Stomach smooth muscle (tissue), 2 donors: ENCODE results near the gene PSMB7.

ENCODE experiments used
- H3K27ac ChIP-seq: one replicate; pipeline ENCODE4 v1.7.0; 2013; ENCODE audit warnings: mild to moderate bottlenecking, low read length, inconsistent platforms
- H3K27me3 ChIP-seq, 2 donors: one replicate each; pipeline ENCODE4 v1.7.0; 2013; ENCODE audit warnings: low read length in 2 of 2; ENCODE audit not compliant: insufficient read depth in 2 of 2, control insufficient read depth in 1 of 2
- H3K36me3 ChIP-seq, 2 donors: one replicate each; pipeline ENCODE4 v1.7.0; 2013; ENCODE audit warnings: low read length in 2 of 2; ENCODE audit not compliant: control insufficient read depth in 2 of 2, insufficient read depth in 2 of 2
- H3K4me1 ChIP-seq: one replicate; pipeline ENCODE4 v1.7.0; 2013; ENCODE audit warnings: low read length; ENCODE audit not compliant: control insufficient read depth, insufficient read depth
- H3K4me3 ChIP-seq, 2 donors: one replicate each; pipeline ENCODE4 v1.7.0; 2013; ENCODE audit warnings: low read length in 2 of 2
- H3K9ac ChIP-seq, 2 donors: one replicate each; pipeline ENCODE4 v1.7.0; 2013; ENCODE audit warnings: low read length in 2 of 2, mild to moderate bottlenecking in 1 of 2
- H3K9me3 ChIP-seq, 2 donors: one replicate each; pipeline ENCODE4 v1.7.0; 2013; ENCODE audit warnings: low read length in 2 of 2; ENCODE audit not compliant: control insufficient read depth in 2 of 2
- donor health status: healthy.
- donor health status: Pancreatic carcinoma.

PSMB7 gene

DNA sequence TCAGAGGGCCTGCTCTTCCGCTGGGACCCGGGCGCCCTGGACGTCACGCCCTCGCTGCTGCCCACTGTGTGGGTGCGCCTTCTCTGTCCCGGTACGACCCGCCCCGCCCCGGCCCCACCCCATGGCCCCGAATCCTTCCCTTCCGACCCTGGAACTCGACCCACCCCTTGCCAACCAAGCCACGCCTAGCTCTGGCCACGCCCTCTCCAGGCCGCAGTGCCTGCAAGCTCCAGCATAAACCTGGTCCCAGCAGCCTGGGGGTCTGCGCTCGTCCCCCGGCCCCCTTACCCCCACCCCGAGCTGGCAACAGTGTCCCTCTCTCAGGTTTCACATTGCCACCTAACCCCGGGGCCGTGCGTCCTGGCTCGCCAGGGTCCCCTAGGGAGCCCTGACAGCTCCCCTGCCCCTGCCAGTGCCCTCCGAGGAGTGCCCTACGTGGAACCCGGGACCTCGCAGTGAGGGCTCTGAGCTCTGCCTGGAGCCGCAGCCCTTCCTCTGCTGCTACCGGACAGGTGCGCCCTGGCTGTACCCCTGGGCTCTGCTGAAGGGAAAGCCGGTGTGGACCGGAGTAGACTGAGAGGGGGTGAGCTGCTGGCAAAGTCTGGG is 38.4 kb upstream of the PSMB7 start:
- Histone ChIP-seq H3K27me3 (peaks cover 34 to 46% of the 10 kb centered on the region in 2 donors), H3K9me3 (no peaks in the 10 kb centered on the region), H3K36me3 (no peaks in the 10 kb centered on the region), H3K9ac (no peak overlapping the region), H3K4me3 (no peak overlapping the region), H3K27ac (no peak overlapping the region), H3K4me1 (peaks cover 5% of the 10 kb centered on the region)

DNA sequence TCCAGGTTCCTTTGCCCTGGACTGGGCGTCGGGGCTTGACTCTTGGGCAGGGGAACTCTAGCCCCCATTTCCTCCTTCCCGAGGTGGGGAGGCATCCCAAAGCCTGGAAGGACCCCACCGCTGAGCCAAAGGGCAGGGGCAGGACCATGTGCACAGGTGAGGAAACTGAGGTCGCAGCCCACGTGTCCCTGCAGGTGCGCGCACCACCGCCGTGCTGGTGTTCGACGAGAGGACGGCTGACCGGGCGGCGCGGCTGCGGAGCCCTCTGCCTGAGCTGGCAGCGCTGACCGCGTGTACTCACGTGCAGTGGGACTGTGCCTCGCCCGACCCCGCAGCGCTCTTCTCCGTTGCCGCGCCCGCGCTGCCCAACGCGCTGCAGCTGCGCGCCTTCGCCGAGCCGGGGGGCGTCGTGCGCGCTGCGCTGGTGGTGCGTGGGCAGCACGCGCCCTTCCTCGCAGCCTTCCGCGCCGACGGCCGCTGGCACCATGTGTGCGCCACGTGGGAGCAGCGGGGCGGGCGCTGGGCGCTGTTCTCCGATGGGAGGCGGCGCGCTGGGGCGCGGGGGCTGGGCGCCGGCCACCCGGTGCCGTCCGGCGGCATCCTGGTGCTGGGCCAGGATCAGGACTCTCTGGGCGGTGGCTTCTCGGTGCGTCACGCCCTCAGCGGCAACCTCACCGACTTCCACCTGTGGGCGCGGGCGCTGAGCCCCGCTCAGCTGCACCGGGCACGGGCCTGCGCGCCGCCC is 37.8 kb upstream of the PSMB7 start:
- Histone ChIP-seq H3K27ac (no peak overlapping the region), H3K4me1 (peaks cover 5% of the 10 kb centered on the region), H3K4me3 (no peak overlapping the region), H3K36me3 (no peaks in the 10 kb centered on the region), H3K9me3 (no peaks in the 10 kb centered on the region), H3K9ac (no peak overlapping the region), H3K27me3 (peaks cover 35 to 46% of the 10 kb centered on the region in 2 donors)

DNA sequence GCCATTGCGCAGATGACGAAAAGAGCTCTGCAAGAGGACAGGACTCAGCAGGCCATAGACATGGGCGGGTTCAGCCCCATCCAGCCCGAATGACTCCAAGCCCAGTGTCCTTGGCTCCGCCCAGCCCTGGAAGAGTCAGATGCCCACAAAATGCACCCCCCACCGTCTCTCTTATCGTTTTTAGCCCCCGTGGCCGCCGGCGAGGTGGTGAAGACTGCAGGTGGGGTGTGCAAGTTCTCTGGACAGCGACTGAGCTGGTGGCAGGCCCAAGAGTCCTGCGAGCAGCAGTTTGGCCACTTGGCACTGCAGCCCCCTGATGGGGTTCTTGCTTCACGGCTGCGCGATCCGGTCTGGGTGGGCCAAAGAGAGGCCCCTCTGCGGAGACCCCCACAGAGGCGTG is 37.1 kb upstream of the PSMB7 start:
- no peak overlapping the region for H3K27ac ChIP-seq
- no peak overlapping the region for H3K4me3 ChIP-seq
- H3K4me1 ChIP-seq: peaks cover 5% of the 10 kb centered on the region
- no peaks in the 10 kb centered on the region for H3K36me3 ChIP-seq
- H3K9me3 ChIP-seq: no peaks in the 10 kb centered on the region
- peaks cover 35 to 46% of the 10 kb centered on the region in 2 donors for H3K27me3 ChIP-seq
- no peak overlapping the region for H3K9ac ChIP-seq

DNA sequence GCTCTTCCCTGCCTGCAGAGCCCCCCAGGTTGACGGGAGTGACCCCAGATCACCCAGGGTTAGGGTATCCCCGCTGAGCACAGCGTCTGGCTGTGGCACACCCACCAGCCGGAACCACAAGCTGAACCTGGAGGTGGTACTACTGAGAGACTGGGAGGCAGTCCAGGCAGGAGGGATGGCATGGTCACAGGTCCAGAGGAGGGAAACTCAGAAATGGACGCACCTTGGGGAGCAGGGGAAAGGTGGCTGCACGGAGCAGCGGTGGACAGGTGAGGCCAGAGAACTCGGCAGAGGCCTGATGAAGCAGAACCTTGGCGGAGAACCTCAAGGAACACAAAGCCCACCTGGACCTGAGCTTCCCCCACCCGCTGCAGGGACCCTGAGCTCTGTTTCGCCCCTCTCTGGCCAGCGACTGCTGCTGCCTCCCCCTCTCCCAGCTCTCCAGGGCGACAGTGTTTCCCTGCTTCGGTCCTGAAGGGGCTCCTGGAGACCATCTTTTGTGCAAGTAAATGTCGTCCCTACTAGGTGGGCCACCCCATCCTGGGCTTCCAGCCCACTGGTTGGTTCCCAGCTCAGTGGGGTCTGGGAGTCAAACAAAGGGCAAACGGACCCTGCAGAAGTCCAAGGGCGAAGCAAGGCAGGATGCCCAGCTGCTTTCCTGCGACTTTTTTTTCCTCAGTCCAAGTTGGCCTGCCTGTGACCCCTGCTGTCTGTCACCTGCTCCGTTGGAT is 35.9 kb upstream of the PSMB7 start:
- Histone ChIP-seq H3K27ac (no peak overlapping the region), H3K27me3 (peaks cover 35 to 46% of the 10 kb centered on the region in 2 donors), H3K36me3 (no peaks in the 10 kb centered on the region), H3K9ac (no peak overlapping the region), H3K9me3 (no peaks in the 10 kb centered on the region), H3K4me1 (peaks cover 5% of the 10 kb centered on the region), H3K4me3 (no peak overlapping the region)

DNA sequence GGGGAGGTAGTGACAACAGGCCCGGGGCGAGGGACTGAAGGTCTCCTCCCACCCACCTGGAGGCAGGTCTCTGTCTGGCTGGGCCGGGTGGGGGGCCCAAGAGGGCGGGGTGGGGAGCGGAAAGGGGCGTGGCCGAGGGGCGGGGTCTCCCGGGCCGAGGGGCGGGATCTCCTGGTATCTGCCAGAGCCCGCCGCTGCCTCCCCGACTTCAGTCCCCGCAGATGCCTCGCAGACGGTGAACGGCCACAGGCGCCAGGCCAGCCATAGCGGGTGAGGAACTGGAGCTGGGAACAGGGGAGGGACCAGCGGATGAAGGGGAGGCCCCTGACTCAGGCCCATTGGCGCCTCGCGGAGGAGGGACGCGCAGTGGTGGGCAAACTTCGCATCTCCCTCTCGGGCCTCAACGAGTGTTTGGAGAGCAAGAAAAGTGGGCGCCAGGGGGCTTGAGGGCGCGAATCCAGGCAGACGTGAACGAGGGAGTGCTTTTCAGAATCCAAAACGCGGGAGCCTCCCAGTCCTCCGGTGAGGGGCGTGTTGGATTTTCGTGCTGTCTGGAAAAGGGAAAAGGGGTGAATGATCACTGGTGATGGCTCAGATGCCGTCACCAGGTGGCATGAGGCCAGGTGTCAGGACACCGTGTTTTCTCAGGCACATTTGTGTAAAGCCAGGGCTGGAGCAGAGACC is 35.1 kb upstream of the PSMB7 start, which contains the start of gene ADGRD2:
TSS of gene ADGRD2 (plus strand) at position 211 of the 684 bp plus-strand sequence. CDS start 1,216 bp downstream, outside the sequence.
- no peak within 1 kb of the TSS for H3K27ac ChIP-seq
- H3K9ac ChIP-seq: no peak within 1 kb of the TSS
- H3K4me1 ChIP-seq: peaks cover 5% of the 10 kb centered on the region
- H3K27me3 ChIP-seq: peaks cover 35 to 46% of the 10 kb centered on the region in 2 donors
- peak within 1 kb of the TSS; percentile 25 to 47 for H3K4me3 ChIP-seq
- no peaks in the 10 kb centered on the region for H3K9me3 ChIP-seq
- no peaks in the 10 kb centered on the region for H3K36me3 ChIP-seq

DNA sequence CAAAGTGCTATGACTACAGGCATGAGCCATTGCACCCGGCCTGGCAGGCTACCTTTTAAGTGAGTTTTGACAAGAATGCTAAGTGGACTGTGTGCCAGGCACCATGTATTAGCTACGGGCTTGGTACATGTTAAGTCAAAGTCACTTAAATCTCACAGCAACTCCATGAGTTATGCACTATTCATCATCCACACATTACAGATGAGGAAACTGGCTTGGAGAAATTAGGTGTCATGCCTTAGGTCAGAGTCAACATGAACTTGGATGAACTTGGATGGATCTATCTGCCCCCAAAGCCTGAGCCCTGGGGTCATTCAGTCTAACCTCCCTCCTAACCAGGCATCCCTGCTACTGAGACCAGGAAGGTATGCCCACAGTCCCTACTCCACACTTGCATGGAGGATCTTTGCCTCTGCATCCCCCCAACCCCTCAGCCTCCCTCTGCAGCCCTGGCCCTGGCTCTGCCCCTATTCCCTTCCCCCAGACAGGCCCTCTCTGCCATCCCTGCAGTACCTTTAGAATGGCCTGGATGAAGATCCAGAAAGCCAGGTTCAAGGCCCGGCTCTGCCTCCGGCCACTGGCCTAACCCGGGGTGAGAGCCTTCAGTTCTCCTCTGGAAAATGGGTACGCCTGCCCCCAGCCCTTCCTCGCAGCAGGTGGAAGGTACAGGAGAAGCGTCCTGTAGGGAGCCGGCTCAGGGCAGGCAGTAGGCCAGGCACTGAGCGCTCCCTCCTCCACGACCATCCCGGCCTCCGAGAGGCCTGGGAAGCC is 34.3 kb upstream of the PSMB7 start:
- Histone ChIP-seq H3K36me3 (no peaks in the 10 kb centered on the region), H3K27me3 (peaks cover 34 to 46% of the 10 kb centered on the region in 2 donors)

DNA sequence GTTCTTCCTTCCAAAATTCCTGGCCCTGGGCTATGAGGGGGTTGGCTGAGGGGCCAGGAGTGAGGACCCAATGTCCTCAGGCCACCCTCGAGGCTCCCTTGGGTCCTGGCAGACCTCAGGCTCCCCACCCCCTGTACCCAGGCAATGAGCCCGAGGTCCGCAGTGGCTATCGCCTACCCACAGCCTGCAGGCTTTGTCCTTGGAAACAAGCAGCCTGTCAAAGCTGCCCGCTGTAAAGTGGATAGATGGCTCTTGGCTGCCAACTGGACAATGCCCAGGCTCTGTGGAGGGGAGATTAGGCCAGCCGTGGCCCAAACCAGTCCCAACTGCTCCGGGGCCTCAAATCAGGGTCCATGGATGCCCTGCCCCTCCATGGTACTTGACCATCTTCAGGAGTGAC is 32.8 kb upstream of the PSMB7 start:
- H3K9ac ChIP-seq: no peak overlapping the region
- no peaks in the 10 kb centered on the region for H3K36me3 ChIP-seq
- no peaks in the 10 kb centered on the region for H3K9me3 ChIP-seq
- no peak overlapping the region for H3K4me3 ChIP-seq
- peaks cover under 1% of the 10 kb centered on the region for H3K4me1 ChIP-seq
- H3K27me3 ChIP-seq: peaks cover 30 to 31% of the 10 kb centered on the region in 2 donors
- no peak overlapping the region for H3K27ac ChIP-seq

More for the DNA sequence above, 34.3 kb upstream of the PSMB7 start:
- H3K9me3 ChIP-seq: no peaks in the 10 kb centered on the region
- peaks cover 5% of the 10 kb centered on the region for H3K4me1 ChIP-seq
- no peak overlapping the region for H3K9ac ChIP-seq
- H3K4me3 ChIP-seq: no peak overlapping the region
- H3K27ac ChIP-seq: no peak overlapping the region

DNA sequence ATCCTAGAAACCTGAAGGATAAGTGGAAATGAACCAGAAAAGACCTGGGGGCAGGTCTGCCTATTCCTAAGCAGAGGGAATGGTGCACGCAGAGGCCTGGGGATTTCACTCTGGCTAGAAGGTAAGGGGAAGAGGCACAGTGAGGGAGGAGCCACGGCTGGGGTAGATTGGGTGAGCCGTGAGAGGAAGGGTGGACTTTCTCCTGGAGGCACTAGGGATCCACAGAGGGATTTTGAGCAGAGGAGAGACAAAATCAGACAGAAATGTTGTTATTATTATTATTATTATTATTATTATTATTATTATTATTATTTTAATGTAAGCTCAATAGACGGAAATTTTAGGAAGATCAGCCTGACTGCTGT is 32.0 kb upstream of the PSMB7 start:
- H3K27me3 ChIP-seq: peaks cover 23 to 24% of the 10 kb centered on the region in 2 donors
- no peak overlapping the region for H3K4me3 ChIP-seq
- H3K4me1 ChIP-seq: no peaks in the 10 kb centered on the region
- no peaks in the 10 kb centered on the region for H3K36me3 ChIP-seq
- no peak overlapping the region for H3K27ac ChIP-seq
- H3K9me3 ChIP-seq: peaks cover 0 to 3% of the 10 kb centered on the region in 2 donors
- H3K9ac ChIP-seq: no peak overlapping the region

DNA sequence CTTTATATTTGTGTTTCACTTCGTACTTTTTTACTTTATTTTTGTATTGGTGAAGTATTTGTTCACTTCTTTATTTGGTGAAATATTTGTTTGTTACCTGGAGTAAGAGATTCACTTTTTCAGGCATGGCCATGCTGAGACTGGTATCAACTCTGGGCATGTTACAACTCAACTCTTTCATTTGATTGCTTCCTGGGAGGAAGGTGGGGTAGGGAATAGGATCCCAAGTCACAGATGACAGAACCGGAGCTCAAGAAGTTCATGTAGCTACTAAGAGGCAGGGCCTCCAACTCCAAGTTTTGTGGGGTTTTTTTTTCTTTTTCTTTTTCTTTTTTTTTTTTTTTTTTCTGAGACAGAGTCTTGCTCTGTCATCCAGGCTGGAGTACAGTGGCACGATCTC is 28.9 kb upstream of the PSMB7 start:
- H3K9ac ChIP-seq: no peak overlapping the region
- no peak overlapping the region for H3K4me3 ChIP-seq
- no peaks in the 10 kb centered on the region for H3K4me1 ChIP-seq
- peaks cover 0 to 10% of the 10 kb centered on the region in 2 donors for H3K9me3 ChIP-seq
- H3K36me3 ChIP-seq: no peaks in the 10 kb centered on the region
- no peak overlapping the region for H3K27ac ChIP-seq
- H3K27me3 ChIP-seq: peaks cover 0 to 6% of the 10 kb centered on the region in 2 donors

DNA sequence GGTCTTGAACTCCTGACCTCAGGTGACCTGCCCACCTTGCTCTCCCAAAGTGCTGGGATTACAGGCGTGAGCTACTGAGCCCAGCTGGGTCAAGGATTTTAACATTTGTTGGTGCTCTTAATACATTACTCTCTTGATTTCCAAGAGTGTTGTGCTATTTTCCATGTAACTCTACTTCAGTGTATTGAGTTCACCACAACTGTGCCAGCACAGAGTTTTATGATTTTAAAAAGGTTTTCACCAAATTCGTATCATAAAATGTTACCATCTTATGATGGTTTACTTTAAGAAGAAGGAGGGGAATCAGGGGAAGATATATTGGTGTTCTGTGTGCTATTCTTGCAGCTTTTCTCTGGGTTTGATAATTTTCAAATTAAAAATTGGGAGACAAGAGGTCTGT is 28.4 kb upstream of the PSMB7 start:
- no peak overlapping the region for H3K9ac ChIP-seq
- H3K4me3 ChIP-seq: no peak overlapping the region
- H3K9me3 ChIP-seq: peaks cover 0 to 12% of the 10 kb centered on the region in 2 donors
- no peaks in the 10 kb centered on the region for H3K4me1 ChIP-seq
- H3K27me3 ChIP-seq: peaks cover 0 to 6% of the 10 kb centered on the region in 2 donors
- H3K27ac ChIP-seq: no peak overlapping the region
- H3K36me3 ChIP-seq: no peaks in the 10 kb centered on the region
